HEK293T (cell line): ENCODE results near the gene CANX.
A peak's percentile ranks its signal among the peaks of the same experiment; 100 is the strongest.

Source experiments
- CTCF ChIA-PET: fragments of 350-600 bp; formaldehyde crosslinking; extraction: SDS; loops from one replicate; lab custom pipeline; 2021; ENCODE audit warnings: antibody characterized with exemption, inconsistent platforms; lab: Yijun Ruan, JAX
- POLR2A ChIA-PET: fragments of 350-600 bp; formaldehyde crosslinking; extraction: SDS; loops from one replicate; lab custom pipeline; 2020; ENCODE audit warnings: antibody characterized with exemption, inconsistent platforms; lab: Yijun Ruan, JAX
- DNase-seq: peaks from one replicate; pipeline ENCODE4 v3.0.0; 2012; ENCODE audit warnings: mixed read lengths; ENCODE audit errors: extremely low spot score
- ARNT ChIP-seq: fragments of 450-650 bp; IDR thresholded peaks from 2 replicates; pipeline ENCODE4 v1.6.1; 2017; ENCODE audit warnings: mild to moderate bottlenecking
- BHLHE40 ChIP-seq: fragments of 450-650 bp; IDR thresholded peaks from 2 replicates; pipeline ENCODE4 v1.6.1; 2016; ENCODE audit warnings: mild to moderate bottlenecking, moderate library complexity, borderline replicate concordance
- CTBP1 ChIP-seq: fragments of 450-650 bp; IDR thresholded peaks from 2 replicates; pipeline ENCODE4 v1.6.1; 2016; ENCODE audit warnings: borderline replicate concordance
- ELF4 ChIP-seq: fragments of 450-650 bp; IDR thresholded peaks from 2 replicates; pipeline ENCODE4 v1.6.1; 2017; ENCODE audit warnings: antibody characterized with exemption
- FOXA1 ChIP-seq: fragments of 450-650 bp; IDR thresholded peaks from 2 replicates; pipeline ENCODE4 v1.6.1; 2016; ENCODE audit warnings: mild to moderate bottlenecking
- FOXK2 ChIP-seq: fragments of 450-650 bp; IDR thresholded peaks from 2 replicates; pipeline ENCODE4 v1.6.1; 2016; ENCODE audit warnings: mild to moderate bottlenecking
- FOXM1 ChIP-seq: fragments of 450-650 bp; IDR thresholded peaks from 2 replicates; pipeline ENCODE4 v1.6.1; 2017; ENCODE audit warnings: mild to moderate bottlenecking, borderline replicate concordance
- HDGF ChIP-seq: fragments of 450-650 bp; IDR thresholded peaks from 2 replicates; pipeline ENCODE4 v1.6.1; 2017; ENCODE audit warnings: antibody characterized with exemption, borderline replicate concordance
- L3MBTL2 ChIP-seq: fragments of 450-650 bp; conservative IDR thresholded peaks from 2 replicates; pipeline ENCODE4 v1.6.1; 2016; ENCODE audit warnings: mild to moderate bottlenecking
- LEF1 ChIP-seq: fragments of 450-650 bp; IDR thresholded peaks from 2 replicates; pipeline ENCODE4 v1.6.1; 2017; ENCODE audit warnings: mild to moderate bottlenecking, borderline replicate concordance
- NFRKB ChIP-seq: fragments of 450-650 bp; IDR thresholded peaks from 2 replicates; pipeline ENCODE4 v1.6.1; 2016; ENCODE audit warnings: mild to moderate bottlenecking, moderate library complexity
- PKNOX1 ChIP-seq: fragments of 450-650 bp; IDR thresholded peaks from 2 replicates; pipeline ENCODE4 v1.6.1; 2016
- SP1 ChIP-seq: fragments of 450-650 bp; IDR thresholded peaks from 2 replicates; pipeline ENCODE4 v1.6.1; 2017
- SUZ12 ChIP-seq: fragments of 450-650 bp; IDR thresholded peaks from 2 replicates; pipeline ENCODE4 v1.6.1; 2016; ENCODE audit warnings: mild to moderate bottlenecking
- TARDBP ChIP-seq: fragments of 450-650 bp; IDR thresholded peaks from 2 replicates; pipeline ENCODE4 v1.6.1; 2016
- ZNF384 ChIP-seq: fragments of 450-650 bp; IDR thresholded peaks from 2 replicates; pipeline ENCODE4 v1.6.1; 2016

The CANX gene

GRCh38 chr5:179730852-179731251 is 32.1 kb downstream of the CANX start:
- no peak for TF ChIP-seq SUZ12
- DNase-seq, result no peak
- POLR2A ChIA-PET, result interaction anchor here (0.8 kb wide), 1 partner anchor 9 kb away, joined by 3 read pairs; no protein-coding TSS in a partner anchor
- CTCF ChIA-PET, result interaction anchor here (1.1 kb wide), 1 partner anchor 15 kb away, joined by 3 read pairs; no protein-coding TSS in a partner anchor

GRCh38 chr5:179731791-179732411 is 33.1 kb downstream of the CANX start:
- POLR2A ChIA-PET, result interaction anchor here (0.7 to 1.9 kb wide), 9 partner anchors 12 to 108 kb away, joined by 3 to 6 read pairs (median 3); partner anchors contain the start of gene CBY3
- CTCF ChIA-PET, result interaction anchor here (0.6 to 0.9 kb wide), 3 partner anchors 64 to 264 kb away, joined by 3 to 5 read pairs (median 5); no protein-coding TSS in a partner anchor
- no peak for DNase-seq
- TF ChIP-seq FOXM1 (no peak), L3MBTL2 (0 out of 2 replicates have a peak, but pooled peaks have one; percentile 20), NFRKB (no peak)

GRCh38 chr5:179732412-179732917 is 33.7 kb downstream of the CANX start, which contains the start of gene MAML1:
Gene MAML1, plus strand, starts transcription at chr5:179732822. Its CDS starts 291 bp downstream, at chr5:179733113.
- POLR2A ChIA-PET, result interaction anchor here (0.7 to 1.9 kb wide), 10 partner anchors 11 to 887 kb away, joined by 3 to 6 read pairs (median 3); partner anchors contain the start of gene CBY3
- CTCF ChIA-PET, result interaction anchor here (0.6 to 0.9 kb wide), 3 partner anchors 64 to 263 kb away, joined by 3 to 5 read pairs (median 5); no protein-coding TSS in a partner anchor

GRCh38 chr5:179732918-179733771 is 34.4 kb downstream of the CANX start:
- POLR2A ChIA-PET, result interaction anchor here (0.9 to 1.9 kb wide), 7 partner anchors 13 to 886 kb away, joined by 3 to 6 read pairs (median 3); no protein-coding TSS in a partner anchor
- CTCF ChIA-PET, result interaction anchor here (0.8 to 0.9 kb wide), 2 partner anchors 65 to 69 kb away, joined by 5 read pairs; no protein-coding TSS in a partner anchor
- TF ChIP-seq SUZ12 (no peak), BHLHE40 (no peak), LEF1 (0 out of 2 replicates have a peak, but pooled peaks have one; percentile 36)
- peak; percentile 49 for DNase-seq

More at GRCh38 chr5:179732412-179732917, 33.7 kb downstream of the CANX start, which contains the start of gene MAML1:
- TF ChIP-seq PKNOX1 (peak; percentile 100), FOXK2 (no peak)
- peak; percentile 100 for DNase-seq

GRCh38 chr5:179733772-179734126 is 35.0 kb downstream of the CANX start:
- DNase-seq, result no peak
- CTCF ChIA-PET, result no interaction called here
- POLR2A ChIA-PET, result no interaction called here
- TF ChIP-seq LEF1 (no peak), PKNOX1 (no peak), BHLHE40 (no peak), TARDBP (no peak), ARNT (no peak), FOXK2 (no peak), CTBP1 (no peak), ZNF384 (no peak), SUZ12 (no peak), NFRKB (no peak), ELF4 (no peak), HDGF (no peak), FOXM1 (no peak), FOXA1 (no peak), SP1 (no peak), L3MBTL2 (no peak)

- POLR2A ChIA-PET, result no interaction called here
- CTCF ChIA-PET, result no interaction called here
- TF ChIP-seq BHLHE40 (no peak), CTBP1 (no peak), NFRKB (no peak), ARNT (no peak), FOXK2 (no peak), FOXM1 (no peak), LEF1 (no peak), PKNOX1 (no peak), SUZ12 (no peak), SP1 (no peak), TARDBP (no peak), ZNF384 (no peak), L3MBTL2 (no peak), ELF4 (no peak), FOXA1 (no peak)
- DNase-seq, result no peak
Observed at GRCh38 chr5:179734536-179735164, 35.9 kb downstream of the CANX start.
